Measurements from ENCODE around the gene LCNL1. TPM values are rescaled to one million over a fixed set of nuclear protein-coding genes. Genes with fewer than 3 reads are reported as not detected.

LCNL1 gene
- total and polyA plus RNA-seq, 2 of the 13 experiments (the other 11 are each of a cell fraction or from before 2014, with no cell fraction given): not detected

GRCh38 chr9:136978073-136978864 is 4.5 kb upstream of the LCNL1 start:
- no peaks in the 10 kb centered on the region for H3K79me2 ChIP-seq (ENCODE audit: insufficient read depth, low read length)
- H3K4me2 ChIP-seq (ENCODE audit: low read depth, low read length): peak overlapping the region; percentile 23; the same call in 1 of the 2 replicates
- H3K9me3 ChIP-seq (ENCODE audit: low read length): no peaks in the 10 kb centered on the region
- CTCF ChIA-PET (ENCODE audit: low intra/inter-chr PET ratio, low total read pairs): no interaction called here
- H3K27me3 ChIP-seq (ENCODE audit: control insufficient read depth in 1 of 2, insufficient read depth in 2 of 2, low read length in 2 of 2): peaks cover 11 to 60% of the 10 kb centered on the region in 2 experiments
- ATAC-seq (peak; percentile 3; the same call in 1 of the 3 replicates), FAIRE-seq (no peak), DNase-seq (ENCODE audit: low spot score) (no peak)
- no peaks in the 10 kb centered on the region for H4K20me1 ChIP-seq (ENCODE audit: insufficient read depth, low read length)
- H3K4me1 ChIP-seq (ENCODE audit: insufficient read depth, low read length): peaks cover 41% of the 10 kb centered on the region
- intact Hi-C loops (cut with micrococcal nuclease; ENCODE audit: unreplicated experiment) (no loop called here), in situ Hi-C loops (cut with HindIII; ENCODE audit: extremely low pct_ligation_motif_present, low pct_unique_long_range_greater_than_20kb) (no loop called here)
- no peak overlapping the region for H3K9ac ChIP-seq (ENCODE audit: insufficient read depth, low read depth, low read length)
- POLR2A ChIA-PET: interaction anchor here (0.8 to 2.3 kb wide), 4 partner anchors 14 to 32 kb away, joined by 3 to 13 read pairs (median 4); partner anchors contain the start of gene PAXX
- H3K27ac ChIP-seq (ENCODE audit: extremely low read length, insufficient read depth, low read length): no peak overlapping the region
- no peak for TF ChIP-seq ZNF547 (CRISPR knock-in tag; IDR thresholded peaks at IDR 0.05)
- TF ChIP-seq, protein P1, sequence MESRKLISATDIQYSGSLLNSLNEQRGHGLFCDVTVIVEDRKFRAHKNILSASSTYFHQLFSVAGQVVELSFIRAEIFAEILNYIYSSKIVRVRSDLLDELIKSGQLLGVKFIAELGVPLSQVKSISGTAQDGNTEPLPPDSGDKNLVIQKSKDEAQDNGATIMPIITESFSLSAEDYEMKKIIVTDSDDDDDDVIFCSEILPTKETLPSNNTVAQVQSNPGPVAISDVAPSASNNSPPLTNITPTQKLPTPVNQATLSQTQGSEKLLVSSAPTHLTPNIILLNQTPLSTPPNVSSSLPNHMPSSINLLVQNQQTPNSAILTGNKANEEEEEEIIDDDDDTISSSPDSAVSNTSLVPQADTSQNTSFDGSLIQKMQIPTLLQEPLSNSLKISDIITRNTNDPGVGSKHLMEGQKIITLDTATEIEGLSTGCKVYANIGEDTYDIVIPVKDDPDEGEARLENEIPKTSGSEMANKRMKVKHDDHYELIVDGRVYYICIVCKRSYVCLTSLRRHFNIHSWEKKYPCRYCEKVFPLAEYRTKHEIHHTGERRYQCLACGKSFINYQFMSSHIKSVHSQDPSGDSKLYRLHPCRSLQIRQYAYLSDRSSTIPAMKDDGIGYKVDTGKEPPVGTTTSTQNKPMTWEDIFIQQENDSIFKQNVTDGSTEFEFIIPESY (CRISPR knock-in tag; IDR thresholded peaks at IDR 0.05): peak; percentile 3; the same call in 1 of the 2 replicates
- no TSS peak for BruUV-seq (replicated peaks)
- WGBS (ENCODE audit: low lambda C conversion rate): 44% methylated on average over 37 of the region's 78 CpGs
- H3K36me3 ChIP-seq (replicated peaks in 1 of 2; ENCODE audit: control insufficient read depth in 1 of 2, insufficient read depth in 2 of 2, low read length in 2 of 2): no peaks in the 10 kb centered on the region
- no peak overlapping the region for H2AFZ ChIP-seq (ENCODE audit: low read length)
- H3K4me3 ChIP-seq (replicated peaks in 1 of 3; ENCODE audit: insufficient read depth in 1 of 3, low read depth in 2 of 3, low read length in 3 of 3): no peak overlapping the region; a peak in 1 of 6 replicates

DNA sequence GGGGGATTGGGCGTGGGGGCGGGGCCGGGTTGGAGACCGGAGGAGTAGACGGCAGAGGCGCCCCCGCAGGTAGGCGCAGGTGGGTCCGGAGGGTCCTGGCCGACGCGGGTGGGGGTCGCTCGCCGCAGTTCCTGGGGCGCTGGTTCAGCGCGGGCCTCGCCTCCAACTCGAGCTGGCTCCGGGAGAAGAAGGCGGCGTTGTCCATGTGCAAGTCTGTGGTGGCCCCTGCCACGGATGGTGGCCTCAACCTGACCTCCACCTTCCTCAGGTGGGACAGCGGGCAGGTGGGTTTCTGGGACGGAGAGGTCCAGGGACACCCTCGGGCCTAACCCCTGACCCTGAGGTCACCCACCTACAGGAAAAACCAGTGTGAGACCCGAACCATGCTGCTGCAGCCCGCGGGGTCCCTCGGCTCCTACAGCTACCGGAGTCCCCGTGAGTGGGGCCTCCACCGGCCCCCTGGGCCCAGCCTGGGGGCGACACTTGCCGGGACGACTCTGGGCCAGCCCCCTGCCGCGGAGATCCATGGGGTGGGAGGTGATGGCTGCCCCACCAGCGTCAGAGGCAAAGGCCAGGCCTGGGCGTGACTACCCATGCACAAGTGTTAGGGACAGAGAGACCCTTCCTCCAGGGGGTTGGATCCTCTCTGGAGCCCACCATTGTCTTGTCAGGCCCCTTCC is 3.8 kb upstream of the LCNL1 start:
- peaks cover 11 to 60% of the 10 kb centered on the region in 2 experiments for H3K27me3 ChIP-seq (ENCODE audit: control insufficient read depth in 1 of 2, insufficient read depth in 2 of 2, low read length in 2 of 2)
- no peaks in the 10 kb centered on the region for H3K9me3 ChIP-seq (ENCODE audit: low read length)
- CTCF ChIA-PET (ENCODE audit: low intra/inter-chr PET ratio, low total read pairs): no interaction called here
- no peak for DNase-seq (ENCODE audit: low spot score)
- H3K4me1 ChIP-seq (ENCODE audit: insufficient read depth, low read length): peaks cover 39% of the 10 kb centered on the region
- FAIRE-seq: no peak
- no peak overlapping the region for H3K9ac ChIP-seq (ENCODE audit: insufficient read depth, low read depth, low read length)
- no peaks in the 10 kb centered on the region for H3K36me3 ChIP-seq (replicated peaks in 1 of 2; ENCODE audit: control insufficient read depth in 1 of 2, insufficient read depth in 2 of 2, low read length in 2 of 2)
- POLR2A ChIA-PET: interaction anchor here (1.1 to 2.3 kb wide), 2 partner anchors 13 to 29 kb away, joined by 5 to 13 read pairs; partner anchors contain the start of gene PAXX
- H3K4me2 ChIP-seq (ENCODE audit: low read depth, low read length): no peak overlapping the region
- intact Hi-C loops (cut with micrococcal nuclease; ENCODE audit: unreplicated experiment) (no loop called here), in situ Hi-C loops (cut with HindIII; ENCODE audit: extremely low pct_ligation_motif_present, low pct_unique_long_range_greater_than_20kb) (no loop called here)
- no peak for ATAC-seq
- no peaks in the 10 kb centered on the region for H3K79me2 ChIP-seq (ENCODE audit: insufficient read depth, low read length)
- no peak overlapping the region for H2AFZ ChIP-seq (ENCODE audit: low read length)
- no TSS peak for BruUV-seq (replicated peaks)
- H3K27ac ChIP-seq (ENCODE audit: extremely low read length, insufficient read depth, low read length): no peak overlapping the region
- no peak overlapping the region for H3K4me3 ChIP-seq (replicated peaks in 1 of 3; ENCODE audit: insufficient read depth in 1 of 3, low read depth in 2 of 3, low read length in 3 of 3)
- H4K20me1 ChIP-seq (ENCODE audit: insufficient read depth, low read length): no peaks in the 10 kb centered on the region
- WGBS (ENCODE audit: low lambda C conversion rate): 81% methylated on average over 21 of the region's 41 CpGs
- TF ChIP-seq FOXP1 (IDR thresholded peaks at IDR 0.05) (no peak), FOXP1 (CRISPR knock-in tag; IDR thresholded peaks at IDR 0.05) (no peak), ZNF460 (CRISPR knock-in tag; IDR thresholded peaks at IDR 0.05; ENCODE audit: borderline replicate concordance) (no peak), ZBTB2 (CRISPR knock-in tag; IDR thresholded peaks at IDR 0.05; ENCODE audit: low read depth) (no peak), ZNF740 (CRISPR knock-in tag; IDR thresholded peaks at IDR 0.05) (no peak), PHF5A (CRISPR knock-in tag; IDR thresholded peaks at IDR 0.05; ENCODE audit: low read depth, unreplicated experiment) (no peak)
